GM10266 (cell line): ENCODE results near the gene CFAP251.

ENCODE experiments used
- DNase-seq: peaks from one replicate; pipeline ENCODE4 v3.0.0; 2012; ENCODE audit errors: extremely low spot score
- TF ChIP-seq, protein P1 (sequence below): IDR thresholded peaks from 2 replicates; pipeline ENCODE4 v1.5.1; 2012; ENCODE audit warnings: mild to moderate bottlenecking, low read depth; ENCODE audit not compliant: control insufficient read depth, insufficient read depth; ENCODE audit errors: missing control alignments

CFAP251 gene

GRCh38 chr12:121930862-121931261 lies 12.5 kb downstream of the CFAP251 start:
- no peak for DNase-seq
- TF ChIP-seq, protein P1, sequence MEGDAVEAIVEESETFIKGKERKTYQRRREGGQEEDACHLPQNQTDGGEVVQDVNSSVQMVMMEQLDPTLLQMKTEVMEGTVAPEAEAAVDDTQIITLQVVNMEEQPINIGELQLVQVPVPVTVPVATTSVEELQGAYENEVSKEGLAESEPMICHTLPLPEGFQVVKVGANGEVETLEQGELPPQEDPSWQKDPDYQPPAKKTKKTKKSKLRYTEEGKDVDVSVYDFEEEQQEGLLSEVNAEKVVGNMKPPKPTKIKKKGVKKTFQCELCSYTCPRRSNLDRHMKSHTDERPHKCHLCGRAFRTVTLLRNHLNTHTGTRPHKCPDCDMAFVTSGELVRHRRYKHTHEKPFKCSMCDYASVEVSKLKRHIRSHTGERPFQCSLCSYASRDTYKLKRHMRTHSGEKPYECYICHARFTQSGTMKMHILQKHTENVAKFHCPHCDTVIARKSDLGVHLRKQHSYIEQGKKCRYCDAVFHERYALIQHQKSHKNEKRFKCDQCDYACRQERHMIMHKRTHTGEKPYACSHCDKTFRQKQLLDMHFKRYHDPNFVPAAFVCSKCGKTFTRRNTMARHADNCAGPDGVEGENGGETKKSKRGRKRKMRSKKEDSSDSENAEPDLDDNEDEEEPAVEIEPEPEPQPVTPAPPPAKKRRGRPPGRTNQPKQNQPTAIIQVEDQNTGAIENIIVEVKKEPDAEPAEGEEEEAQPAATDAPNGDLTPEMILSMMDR = no peak

- DNase-seq = no peak
- TF ChIP-seq, protein P1 = no peak
Observed at GRCh38 chr12:121932176-121932536, 13.8 kb downstream of the CFAP251 start.

DNA sequence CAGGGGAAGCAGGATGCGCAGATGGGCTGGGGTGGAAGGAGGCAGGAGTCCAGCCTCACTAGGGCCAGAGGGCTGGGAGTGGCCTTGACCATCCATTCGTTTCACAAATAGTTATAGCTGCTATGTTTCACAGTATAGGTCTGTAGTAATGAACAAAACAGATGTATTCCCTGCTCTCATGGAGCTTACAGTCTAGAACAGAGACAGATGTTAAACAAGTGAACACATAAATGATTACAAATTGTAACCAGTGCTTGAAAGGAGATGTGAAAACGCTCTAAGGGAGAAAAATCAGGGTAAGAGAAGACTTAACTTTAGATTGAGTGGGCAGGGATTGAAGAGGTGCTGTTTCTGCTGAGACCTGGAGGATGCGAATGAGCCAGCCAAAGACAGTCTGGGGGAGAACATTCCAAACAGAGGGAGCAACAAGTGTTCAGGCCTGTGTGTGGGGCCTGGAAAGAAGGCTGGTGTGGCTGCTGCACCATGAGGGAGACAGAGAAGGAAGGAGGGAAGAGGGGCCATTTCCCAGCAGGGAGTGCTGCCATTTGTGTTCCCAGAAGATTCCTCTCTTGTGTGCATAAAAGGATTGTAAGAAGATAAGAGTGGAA lies 14.6 kb downstream of the CFAP251 start:
- TF ChIP-seq, protein P1 = no peak
- no peak for DNase-seq

DNA sequence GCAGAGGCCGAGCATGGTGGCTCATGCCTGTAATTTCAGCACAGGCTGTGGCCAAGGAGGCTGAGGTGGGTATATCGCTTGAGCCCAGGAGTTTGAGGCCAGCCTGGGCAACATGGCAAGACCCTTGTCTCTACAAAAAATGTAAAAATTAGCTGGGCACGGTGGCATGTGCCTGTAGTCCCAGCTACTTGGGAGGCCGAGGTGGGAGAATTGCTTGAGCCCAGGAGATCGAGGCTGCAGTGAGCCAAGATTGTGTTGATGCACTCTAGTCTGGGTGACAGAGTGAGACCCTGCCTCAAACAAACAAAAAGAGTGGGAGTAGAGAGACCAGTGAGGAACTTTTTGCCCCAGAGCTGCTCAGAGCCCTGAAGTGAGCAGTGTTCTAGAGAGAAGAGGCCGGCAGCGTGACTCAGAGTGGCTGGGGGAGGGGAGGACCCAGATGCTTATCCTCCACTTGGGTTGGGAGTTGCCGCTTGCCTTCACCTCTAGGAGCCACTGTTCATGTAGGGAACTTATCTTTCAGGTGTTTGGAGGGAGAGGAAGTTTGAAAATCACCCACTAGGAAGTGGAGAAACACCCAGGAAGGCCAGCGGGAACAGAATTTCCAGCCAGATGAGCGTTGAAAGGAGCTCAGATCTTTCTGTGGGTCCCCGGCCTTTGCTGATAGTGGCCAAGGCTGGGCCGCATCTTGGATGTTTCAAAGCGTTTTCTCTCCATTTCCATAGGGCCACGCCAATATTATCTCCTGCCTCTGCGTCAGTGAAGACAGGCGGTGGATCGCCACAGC lies 15.3 kb downstream of the CFAP251 start:
- TF ChIP-seq, protein P1 = no peak
- DNase-seq = no peak

DNA sequence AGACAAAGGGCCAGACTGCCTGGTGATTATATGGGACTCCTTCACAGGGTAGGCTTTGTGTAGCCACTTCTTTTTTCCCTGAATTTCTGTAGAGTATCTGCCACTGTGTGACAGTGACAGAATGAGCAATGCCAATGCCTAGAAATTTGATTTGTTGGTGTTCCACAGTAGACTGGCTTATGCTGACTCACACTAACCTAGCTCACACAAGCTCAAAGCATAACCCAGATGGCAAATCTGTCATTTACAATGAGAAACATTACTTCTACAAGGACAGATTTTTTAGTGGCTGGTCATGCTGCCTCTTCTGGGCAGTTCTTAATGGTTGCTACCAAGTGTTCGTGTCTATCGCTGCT lies 15.9 kb downstream of the CFAP251 start:
- TF ChIP-seq, protein P1 = no peak
- DNase-seq = no peak

GRCh38 chr12:121937654-121938053 lies 19.3 kb downstream of the CFAP251 start:
- TF ChIP-seq, protein P1 = no peak
- DNase-seq = no peak

- no peak for DNase-seq
Observed at GRCh38 chr12:121939186-121939585, 20.8 kb downstream of the CFAP251 start.

More at GRCh38 chr12:121939186-121939585, 20.8 kb downstream of the CFAP251 start:
- TF ChIP-seq, protein P1 = no peak
